Neutrophil (primary cell): Measurements from ENCODE around the gene KRIT1.

Experiments
- H3K27ac ChIP-seq: fragments of 200-600 bp; sonication (generic); 2 replicates; pipeline ENCODE4 v1.5.1; 2016; ENCODE audit warnings: mild to moderate bottlenecking, moderate library complexity
- H3K27me3 ChIP-seq: fragments of 200-600 bp; sonication (generic); 2 replicates; pipeline ENCODE4 v1.6.0; 2016; ENCODE audit warnings: mild to moderate bottlenecking
- H3K36me3 ChIP-seq: fragments of 200-600 bp; sonication (generic); 2 replicates; pipeline ENCODE4 v1.5.1; 2017
- H3K4me1 ChIP-seq, 2 experiments: fragments of 200-600 bp in 1 of 2; sonication (generic) in 1 of 2; 1 replicate in 1 of 2; 2 replicates in 1 of 2; pipeline versions ENCODE4 v1.5.1 to v1.6.1; 2013 to 2016; ENCODE audit warnings: low read depth in 1 of 2, low read length in 1 of 2, mild to moderate bottlenecking in 1 of 2, moderate library complexity in 1 of 2; ENCODE audit not compliant: control insufficient read depth in 1 of 2, insufficient read depth in 1 of 2
- H3K4me3 ChIP-seq, 2 experiments: fragments of 200-600 bp in 1 of 2; sonication (generic) in 1 of 2; 1 replicate in 1 of 2; 2 replicates in 1 of 2; pipeline ENCODE4 v1.5.1; 2013 to 2016; ENCODE audit warnings: low read depth in 1 of 2, low read length in 1 of 2, mild to moderate bottlenecking in 1 of 2, moderate library complexity in 1 of 2
- H3K9me3 ChIP-seq: fragments of 200-600 bp; sonication (generic); 2 replicates; pipeline ENCODE4 v1.5.1; 2016
- TF ChIP-seq, protein P1 (sequence below): fragments of 200-600 bp; sonication (generic); IDR thresholded peaks from 2 replicates; pipeline ENCODE4 v1.5.1; 2016; ENCODE audit warnings: antibody characterized with exemption

KRIT1 gene

DNA sequence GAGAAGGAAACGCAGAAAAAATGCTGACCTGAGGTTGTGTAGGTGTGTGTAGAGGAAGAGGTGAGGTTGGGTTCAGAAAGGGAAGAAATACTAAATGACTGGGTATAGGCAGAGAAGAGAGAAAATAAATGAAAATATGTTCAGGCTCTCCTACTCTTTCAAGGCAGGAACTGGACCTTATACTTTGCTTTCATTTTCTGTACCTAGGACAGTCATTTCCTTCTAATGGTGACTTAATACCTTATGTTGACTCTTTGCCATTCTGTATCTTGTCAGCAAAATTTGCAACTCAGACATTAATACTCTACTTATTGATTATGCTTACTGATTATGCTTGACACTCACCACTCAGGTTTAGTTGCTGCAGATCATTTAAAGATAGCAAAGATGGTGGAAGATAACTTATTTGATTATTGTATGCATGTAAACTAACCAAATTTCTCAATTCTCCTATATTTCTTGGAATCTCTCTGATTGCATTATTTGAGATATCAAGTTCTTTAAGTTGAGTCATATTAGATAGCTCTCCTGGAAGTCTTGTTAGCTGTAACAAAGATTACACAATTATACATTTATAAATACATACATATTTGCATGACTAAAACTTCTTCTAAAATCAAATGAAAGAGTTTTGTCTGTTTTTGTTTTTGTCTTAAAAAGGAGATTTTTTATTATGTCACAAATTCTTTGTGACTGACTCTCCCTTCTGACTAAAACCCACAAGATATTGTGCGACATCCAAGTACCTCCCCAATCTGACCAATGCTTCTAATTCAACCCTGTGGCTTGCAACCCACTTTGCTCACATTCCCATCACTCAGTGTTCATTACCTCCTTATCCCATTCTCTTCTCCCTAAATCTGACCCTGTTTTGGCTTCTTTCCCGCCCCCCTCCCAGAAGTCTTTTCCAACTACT lies 86.8 kb downstream of the KRIT1 start:
- H3K27me3 ChIP-seq = peaks cover 15% of the 10 kb centered on the region
- no peaks in the 10 kb centered on the region for H3K4me1 ChIP-seq
- H3K27ac ChIP-seq = no peak overlapping the region
- H3K36me3 ChIP-seq = no peaks in the 10 kb centered on the region
- H3K4me3 ChIP-seq = no peak overlapping the region
- no peaks in the 10 kb centered on the region for H3K9me3 ChIP-seq
- TF ChIP-seq, protein P1, sequence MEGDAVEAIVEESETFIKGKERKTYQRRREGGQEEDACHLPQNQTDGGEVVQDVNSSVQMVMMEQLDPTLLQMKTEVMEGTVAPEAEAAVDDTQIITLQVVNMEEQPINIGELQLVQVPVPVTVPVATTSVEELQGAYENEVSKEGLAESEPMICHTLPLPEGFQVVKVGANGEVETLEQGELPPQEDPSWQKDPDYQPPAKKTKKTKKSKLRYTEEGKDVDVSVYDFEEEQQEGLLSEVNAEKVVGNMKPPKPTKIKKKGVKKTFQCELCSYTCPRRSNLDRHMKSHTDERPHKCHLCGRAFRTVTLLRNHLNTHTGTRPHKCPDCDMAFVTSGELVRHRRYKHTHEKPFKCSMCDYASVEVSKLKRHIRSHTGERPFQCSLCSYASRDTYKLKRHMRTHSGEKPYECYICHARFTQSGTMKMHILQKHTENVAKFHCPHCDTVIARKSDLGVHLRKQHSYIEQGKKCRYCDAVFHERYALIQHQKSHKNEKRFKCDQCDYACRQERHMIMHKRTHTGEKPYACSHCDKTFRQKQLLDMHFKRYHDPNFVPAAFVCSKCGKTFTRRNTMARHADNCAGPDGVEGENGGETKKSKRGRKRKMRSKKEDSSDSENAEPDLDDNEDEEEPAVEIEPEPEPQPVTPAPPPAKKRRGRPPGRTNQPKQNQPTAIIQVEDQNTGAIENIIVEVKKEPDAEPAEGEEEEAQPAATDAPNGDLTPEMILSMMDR = no peak

DNA sequence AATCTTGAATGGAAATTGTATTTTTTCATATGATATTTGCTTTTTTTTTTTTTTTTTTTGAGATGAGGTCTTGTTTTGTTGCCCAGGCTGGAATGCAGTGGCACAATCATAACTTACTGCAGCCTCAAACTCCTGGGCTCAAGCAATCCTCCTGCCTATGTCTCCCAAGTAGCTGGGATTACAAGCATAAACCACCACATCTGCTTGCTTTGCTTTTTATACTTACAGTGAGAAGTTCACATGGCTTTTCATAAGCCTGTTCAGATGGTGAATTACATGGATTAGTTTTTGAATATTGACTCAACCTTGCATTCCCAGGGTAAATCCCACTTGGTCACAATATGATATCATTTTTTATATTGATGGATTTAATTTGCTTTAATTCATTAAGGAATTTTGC lies 88.7 kb downstream of the KRIT1 start:
- Histone ChIP-seq H3K4me1 (no peaks in the 10 kb centered on the region), H3K4me3 (no peak overlapping the region), H3K27me3 (peaks cover 2% of the 10 kb centered on the region), H3K27ac (no peak overlapping the region), H3K36me3 (no peaks in the 10 kb centered on the region), H3K9me3 (no peaks in the 10 kb centered on the region)
- TF ChIP-seq, protein P1 = no peak

GRCh38 chr7:92155108-92155739 lies 90.5 kb downstream of the KRIT1 start:
- Histone ChIP-seq H3K27ac (no peak overlapping the region), H3K36me3 (no peaks in the 10 kb centered on the region), H3K4me1 (no peaks in the 10 kb centered on the region), H3K9me3 (no peaks in the 10 kb centered on the region), H3K4me3 (no peak overlapping the region), H3K27me3 (no peaks in the 10 kb centered on the region)
- TF ChIP-seq, protein P1 = no peak

DNA sequence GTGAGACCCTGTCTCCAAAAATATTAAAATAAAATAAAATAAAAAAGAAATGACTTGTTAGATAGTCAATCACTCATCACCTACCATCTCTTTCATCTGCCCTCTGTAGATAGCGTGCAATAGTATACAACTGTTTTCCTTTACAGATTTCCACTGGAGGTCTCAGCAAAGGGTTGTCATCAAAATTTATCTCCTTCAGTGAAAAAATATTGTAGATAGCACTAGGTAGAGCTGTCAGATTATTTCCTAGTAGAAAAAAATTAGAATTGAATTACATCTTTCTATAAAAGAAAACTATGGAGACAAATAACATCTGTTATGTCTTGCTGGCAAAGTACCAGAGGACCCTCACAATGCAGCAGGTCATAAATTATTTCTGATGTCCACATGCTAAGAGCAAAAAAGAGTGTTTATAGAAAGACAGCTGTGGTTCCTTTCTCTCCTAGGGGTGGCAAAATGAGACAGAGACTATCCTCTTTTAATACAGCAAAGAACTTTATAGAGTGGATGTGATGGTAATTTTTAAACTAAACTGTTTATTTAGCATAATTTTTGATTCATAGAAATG lies 95.2 kb downstream of the KRIT1 start:
- H3K36me3 ChIP-seq = no peaks in the 10 kb centered on the region
- H3K9me3 ChIP-seq = no peaks in the 10 kb centered on the region
- TF ChIP-seq, protein P1 = no peak
- H3K27ac ChIP-seq = no peak overlapping the region
- no peaks in the 10 kb centered on the region for H3K4me1 ChIP-seq
- no peaks in the 10 kb centered on the region for H3K27me3 ChIP-seq
- no peak overlapping the region for H3K4me3 ChIP-seq

GRCh38 chr7:92149736-92150239 lies 95.9 kb downstream of the KRIT1 start:
- Histone ChIP-seq H3K36me3 (no peaks in the 10 kb centered on the region), H3K9me3 (no peaks in the 10 kb centered on the region), H3K27me3 (no peaks in the 10 kb centered on the region), H3K4me1 (no peaks in the 10 kb centered on the region), H3K27ac (no peak overlapping the region), H3K4me3 (no peak overlapping the region)
- TF ChIP-seq, protein P1 = no peak
